Gastrocnemius medialis (tissue), 4 donors: ENCODE results near the gene IRF2BPL. TPM values are rescaled to one million over a fixed set of nuclear protein-coding genes. Genes with fewer than 3 reads are reported as not detected.

Experiments
- ATAC-seq, 2 donors: fragments of 150-250 bp; one replicate each; pipeline ENCODE4 v1.9.1; 2016
- DNase-seq, 2 donors: peaks; one replicate each; pipeline ENCODE4 v3.0.0-alpha.2; 2019
- H3K27ac ChIP-seq, 4 donors: fragments of 200-600 bp; sonication (generic); 1 replicate in 1 of 4; 2 replicates in 3 of 4; pipeline ENCODE4 v1.5.1; 2016 to 2018; ENCODE audit warnings: mild to moderate bottlenecking in 2 of 4, moderate library complexity in 1 of 4
- H3K27me3 ChIP-seq, 3 donors: fragments of 200-600 bp; sonication (generic) in 2 of 3; 1 replicate in 1 of 3; 2 replicates in 2 of 3; pipeline versions ENCODE4 v1.5.1 to v1.6.0; 2016 to 2019; ENCODE audit warnings: mild to moderate bottlenecking in 1 of 3, moderate library complexity in 1 of 3
- H3K36me3 ChIP-seq, 2 donors: fragments of 200-600 bp; sonication (generic) in 1 of 2; one replicate each; pipeline ENCODE4 v1.5.1; 2017 to 2018
- H3K4me1 ChIP-seq, 2 donors: fragments of 200-600 bp; sonication (generic) in 1 of 2; one replicate each; pipeline ENCODE4 v1.5.1; 2016 to 2017; ENCODE audit warnings: mild to moderate bottlenecking in 2 of 2
- H3K4me3 ChIP-seq, 4 donors: fragments of 200-600 bp; sonication (generic) in 3 of 4; 1 replicate in 1 of 4; 2 replicates in 3 of 4; pipeline ENCODE4 v1.5.1; 2016 to 2019; ENCODE audit warnings: mild to moderate bottlenecking in 2 of 4
- H3K9me3 ChIP-seq, 3 donors: fragments of 200-600 bp; sonication (generic) in 2 of 3; 1 replicate in 1 of 3; 2 replicates in 2 of 3; pipeline ENCODE4 v1.5.1; 2016 to 2019
- CTCF ChIP-seq, 5 experiments: fragments of 450-650 bp in 3 of 5; fragments of 200-600 bp in 2 of 5; sonication (generic) in 2 of 5; IDR thresholded peaks in 4 of 5; conservative IDR thresholded peaks in 1 of 5; 1 replicate in 4 of 5; 2 replicates in 1 of 5; pipeline ENCODE4 v1.5.1; 2016 to 2019; ENCODE audit warnings: antibody characterized with exemption in 5 of 5, mild to moderate bottlenecking in 3 of 5, moderate library complexity in 3 of 5
- POLR2A ChIP-seq, 2 donors: fragments of 450-650 bp; IDR thresholded peaks; one replicate each; pipeline ENCODE4 v1.6.1; 2017; ENCODE audit warnings: antibody characterized with exemption in 2 of 2, mild to moderate bottlenecking in 2 of 2, moderate library complexity in 2 of 2
- in situ Hi-C, 4 donors: fragments of 200-750 bp; cut with MboI; loops; one replicate each; pipeline versions ENCODE4 v1.15.0 to v1.8.0; 2017; ENCODE audit warnings: low sequenced_read_pairs in 4 of 4
- intact Hi-C: fragments of 100-400 bp; cut with DNase I; formaldehyde crosslinking; loops from one replicate; pipeline ENCODE4 v1.15.1; 2023; ENCODE audit warnings: low total_unique reads
- total RNA-seq, 4 donors: library from RNA; depleted of rRNA; stranded (reverse); fragments of >200 nt; gene quantifications; one replicate each; pipeline versions ENCODE4 v1.1.0 to v1.2.3, GENCODE V29; 2016

The IRF2BPL gene
- total RNA-seq, 4 donors from 2014 or later = 15.0 to 26.4 (median 17.0) TPM

- Histone ChIP-seq H3K27ac (no peak overlapping the region), H3K9me3 (no peaks in the 10 kb centered on the region), H3K4me1 (no peaks in the 10 kb centered on the region), H3K27me3 (no peaks in the 10 kb centered on the region), H3K4me3 (no peak overlapping the region), H3K36me3 (no peaks in the 10 kb centered on the region)
- DNase-seq (no peak), ATAC-seq (no peak)
- in situ Hi-C loops (no loop called here), intact Hi-C loops (no loop called here)
- no peak for TF ChIP-seq POLR2A (IDR thresholded peaks at IDR 0.05)
- no peak for TF ChIP-seq CTCF (IDR thresholded peaks at IDR 0.05 in 4 of 5, conservative IDR thresholded peaks at IDR 0.05 in 1 of 5)
Observed at GRCh38 chr14:76984787-76985375, 43.6 kb downstream of the IRF2BPL start.

- H3K9me3 ChIP-seq = no peaks in the 10 kb centered on the region
- in situ Hi-C loops (no loop called here), intact Hi-C loops (no loop called here)
- ATAC-seq (no peak), DNase-seq (no peak)
- no peaks in the 10 kb centered on the region for H3K27me3 ChIP-seq
- no peak overlapping the region for H3K4me3 ChIP-seq
- H3K36me3 ChIP-seq = no peaks in the 10 kb centered on the region
- no peak overlapping the region for H3K27ac ChIP-seq
- H3K4me1 ChIP-seq = no peaks in the 10 kb centered on the region
- TF ChIP-seq POLR2A (IDR thresholded peaks at IDR 0.05) = no peak
- no peak for TF ChIP-seq CTCF (IDR thresholded peaks at IDR 0.05 in 4 of 5, conservative IDR thresholded peaks at IDR 0.05 in 1 of 5)
Observed at GRCh38 chr14:76984297-76984696, 44.2 kb downstream of the IRF2BPL start.

GRCh38 chr14:76981670-76982069 lies 46.8 kb downstream of the IRF2BPL start:
- H3K36me3 ChIP-seq = no peaks in the 10 kb centered on the region
- no peak overlapping the region for H3K27ac ChIP-seq
- no peaks in the 10 kb centered on the region for H3K9me3 ChIP-seq
- TF ChIP-seq CTCF (IDR thresholded peaks at IDR 0.05 in 4 of 5, conservative IDR thresholded peaks at IDR 0.05 in 1 of 5) (no peak), POLR2A (IDR thresholded peaks at IDR 0.05) (no peak)
- intact Hi-C loops (no loop called here), in situ Hi-C loops (no loop called here)
- DNase-seq = no peak
- no peaks in the 10 kb centered on the region for H3K4me1 ChIP-seq
- ATAC-seq = no peak
- no peak overlapping the region for H3K4me3 ChIP-seq
- no peaks in the 10 kb centered on the region for H3K27me3 ChIP-seq

- H3K4me1 ChIP-seq = no peaks in the 10 kb centered on the region
- no peaks in the 10 kb centered on the region for H3K36me3 ChIP-seq
- H3K27ac ChIP-seq = no peak overlapping the region
- ATAC-seq = no peak
- no peak overlapping the region for H3K4me3 ChIP-seq
- peak in 1 of 2 donors; percentile 37 for DNase-seq
- TF ChIP-seq CTCF (IDR thresholded peaks at IDR 0.05 in 4 of 5, conservative IDR thresholded peaks at IDR 0.05 in 1 of 5) (no peak), POLR2A (IDR thresholded peaks at IDR 0.05) (no peak)
- H3K27me3 ChIP-seq = no peaks in the 10 kb centered on the region
- intact Hi-C loops (no loop called here), in situ Hi-C loops (no loop called here)
- H3K9me3 ChIP-seq = no peaks in the 10 kb centered on the region
Observed at GRCh38 chr14:76977793-76978720, 50.5 kb downstream of the IRF2BPL start.
